C4-2B (cell line): Measurements from ENCODE around the gene KRTAP12-4.

Experiments used
- CTCF ChIP-seq: fragments of 450-650 bp; conservative IDR thresholded peaks from 2 replicates; pipeline ENCODE4 v1.5.1; 2017; ENCODE audit warnings: mild to moderate bottlenecking
- ZFX ChIP-seq: fragments of 450-650 bp; IDR thresholded peaks from 2 replicates; pipeline ENCODE4 v1.6.1; 2017

DNA sequence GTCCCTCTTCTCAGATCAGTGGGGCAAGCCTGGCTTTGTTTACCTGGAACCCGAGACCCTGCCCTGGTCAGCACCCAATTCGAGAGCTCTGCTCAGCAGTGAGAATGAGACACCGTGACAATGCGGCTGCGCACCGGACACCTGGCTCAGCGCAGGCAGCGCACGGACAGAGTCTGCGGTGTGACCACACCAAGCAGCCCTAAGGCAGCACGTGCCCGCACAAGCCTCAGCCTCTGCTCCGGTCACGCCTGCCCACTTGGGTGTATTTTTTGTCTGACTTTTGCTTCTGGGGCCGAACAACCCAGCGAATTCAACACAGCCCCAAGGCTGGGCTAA lies 37.9 kb downstream of the KRTAP12-4 start:
- TF ChIP-seq CTCF (no peak), ZFX (no peak)
